Subcutaneous abdominal adipose tissue (tissue), 5 donors: Measurements from ENCODE around the gene TMEM30A.

ENCODE experiments used
- H3K27ac ChIP-seq: one replicate; pipeline ENCODE4 v1.7.0; 2013; ENCODE audit warnings: low read depth, mild to moderate bottlenecking, inconsistent platforms, low read length, moderate library complexity
- H3K27me3 ChIP-seq, 5 donors: one replicate each; pipeline ENCODE4 v1.7.0; 2013; ENCODE audit warnings: low read length in 5 of 5, inconsistent platforms in 1 of 5; ENCODE audit not compliant: control insufficient read depth in 5 of 5, insufficient read depth in 4 of 5
- H3K36me3 ChIP-seq, 5 donors: one replicate each; pipeline ENCODE4 v1.7.0; 2013; ENCODE audit warnings: low read length in 5 of 5; ENCODE audit not compliant: control insufficient read depth in 5 of 5, insufficient read depth in 5 of 5
- H3K4me1 ChIP-seq, 5 donors: one replicate each; pipeline ENCODE4 v1.7.0; 2013; ENCODE audit warnings: low read length in 5 of 5, mild to moderate bottlenecking in 3 of 5, moderate library complexity in 1 of 5; ENCODE audit not compliant: control insufficient read depth in 5 of 5, insufficient read depth in 5 of 5
- H3K4me3 ChIP-seq, 5 donors: one replicate each; pipeline ENCODE4 v1.7.0; 2013; ENCODE audit warnings: low read length in 5 of 5, low read depth in 1 of 5
- H3K9ac ChIP-seq, 5 donors: one replicate each; pipeline ENCODE4 v1.7.0; 2013; ENCODE audit warnings: low read length in 5 of 5, mild to moderate bottlenecking in 4 of 5, moderate library complexity in 3 of 5
- H3K9me3 ChIP-seq, 5 donors: one replicate each; pipeline ENCODE4 v1.7.0; 2013; ENCODE audit warnings: low read length in 5 of 5; ENCODE audit not compliant: control insufficient read depth in 5 of 5
- donor health status: healthy.
- donor health status: healthy.
- donor health status: healthy.
- donor health status: healthy.
- donor health status: healthy.

The TMEM30A gene

GRCh38 chr6:75308250-75308988, 23.8 kb upstream of the TMEM30A start:
- H3K36me3 ChIP-seq = peaks cover 0 to 6% (median 0%) of the 10 kb centered on the region in 5 donors
- H3K27me3 ChIP-seq = peaks cover 0 to 2% (median 0%) of the 10 kb centered on the region in 5 donors
- no peak overlapping the region for H3K27ac ChIP-seq
- no peaks in the 10 kb centered on the region for H3K9me3 ChIP-seq
- no peaks in the 10 kb centered on the region for H3K4me1 ChIP-seq
- H3K4me3 ChIP-seq = no peak overlapping the region
- no peak overlapping the region for H3K9ac ChIP-seq

GRCh38 chr6:75307364-75308004, 22.9 kb upstream of the TMEM30A start:
- Histone ChIP-seq H3K27me3 (peaks cover 0 to 2% (median 0%) of the 10 kb centered on the region in 5 donors), H3K4me1 (no peaks in the 10 kb centered on the region), H3K9me3 (no peaks in the 10 kb centered on the region), H3K9ac (no peak overlapping the region), H3K27ac (no peak overlapping the region), H3K4me3 (no peak overlapping the region), H3K36me3 (peaks cover 0 to 3% (median 0%) of the 10 kb centered on the region in 5 donors)

- Histone ChIP-seq H3K36me3 (no peaks in the 10 kb centered on the region), H3K4me1 (peaks cover 0 to 2% (median 0%) of the 10 kb centered on the region in 5 donors), H3K27me3 (no peaks in the 10 kb centered on the region), H3K9ac (no peak overlapping the region), H3K4me3 (no peak overlapping the region), H3K9me3 (no peaks in the 10 kb centered on the region), H3K27ac (no peak overlapping the region)
Observed at GRCh38 chr6:75306064-75306463, 21.5 kb upstream of the TMEM30A start.

GRCh38 chr6:75305573-75305972, 21.0 kb upstream of the TMEM30A start:
- H3K4me3 ChIP-seq = no peak overlapping the region
- H3K27ac ChIP-seq = no peak overlapping the region
- H3K27me3 ChIP-seq = no peaks in the 10 kb centered on the region
- H3K9ac ChIP-seq = no peak overlapping the region
- no peaks in the 10 kb centered on the region for H3K36me3 ChIP-seq
- H3K4me1 ChIP-seq = peaks cover 0 to 7% (median 0%) of the 10 kb centered on the region in 5 donors
- H3K9me3 ChIP-seq = no peaks in the 10 kb centered on the region

- Histone ChIP-seq H3K27me3 (no peaks in the 10 kb centered on the region), H3K36me3 (no peaks in the 10 kb centered on the region), H3K4me3 (no peak overlapping the region), H3K27ac (no peak overlapping the region), H3K9ac (no peak overlapping the region), H3K4me1 (peaks cover 0 to 20% (median 10%) of the 10 kb centered on the region in 5 donors), H3K9me3 (no peaks in the 10 kb centered on the region)
Observed at GRCh38 chr6:75302280-75302679, 17.7 kb upstream of the TMEM30A start.

- no peak overlapping the region for H3K4me3 ChIP-seq
- H3K27me3 ChIP-seq = no peaks in the 10 kb centered on the region
- peaks cover 0 to 20% (median 10%) of the 10 kb centered on the region in 5 donors for H3K4me1 ChIP-seq
- no peak overlapping the region for H3K9ac ChIP-seq
- no peaks in the 10 kb centered on the region for H3K9me3 ChIP-seq
- H3K36me3 ChIP-seq = no peaks in the 10 kb centered on the region
- H3K27ac ChIP-seq = no peak overlapping the region
Observed at GRCh38 chr6:75301537-75301936, 16.9 kb upstream of the TMEM30A start.

GRCh38 chr6:75301088-75301487, 16.5 kb upstream of the TMEM30A start:
- Histone ChIP-seq H3K36me3 (no peaks in the 10 kb centered on the region), H3K4me3 (no peak overlapping the region), H3K27ac (no peak overlapping the region), H3K27me3 (no peaks in the 10 kb centered on the region), H3K9me3 (no peaks in the 10 kb centered on the region), H3K9ac (no peak overlapping the region), H3K4me1 (peaks cover 0 to 20% (median 10%) of the 10 kb centered on the region in 5 donors)

GRCh38 chr6:75300531-75300855, 15.9 kb upstream of the TMEM30A start:
- no peaks in the 10 kb centered on the region for H3K36me3 ChIP-seq
- H3K27ac ChIP-seq = no peak overlapping the region
- no peak overlapping the region for H3K4me3 ChIP-seq
- H3K4me1 ChIP-seq = peaks cover 0 to 20% (median 10%) of the 10 kb centered on the region in 5 donors
- H3K27me3 ChIP-seq = no peaks in the 10 kb centered on the region
- H3K9me3 ChIP-seq = no peaks in the 10 kb centered on the region
- H3K9ac ChIP-seq = no peak overlapping the region

GRCh38 chr6:75299801-75300530, 15.4 kb upstream of the TMEM30A start:
- Histone ChIP-seq H3K4me1 (peaks cover 0 to 20% (median 10%) of the 10 kb centered on the region in 5 donors), H3K36me3 (no peaks in the 10 kb centered on the region), H3K27me3 (no peaks in the 10 kb centered on the region), H3K27ac (no peak overlapping the region), H3K9me3 (no peaks in the 10 kb centered on the region), H3K9ac (no peak overlapping the region), H3K4me3 (no peak overlapping the region)
